Measurements from ENCODE around the gene ARID4B. TPM values are rescaled to one million over a fixed set of nuclear protein-coding genes. Genes with fewer than 3 reads are reported as not detected.
A peak's percentile ranks its signal among the peaks of the same experiment; 100 is the strongest.

ARID4B gene
- total and polyA plus RNA-seq, 7 experiments from 2014 or later: 60.8 to 124 (median 86.3) TPM

GRCh38 chr1:235158680-235159079 lies 169.3 kb downstream of the ARID4B start:
- H3K4me1 ChIP-seq (ENCODE audit: control insufficient read depth in 2 of 2, insufficient read depth in 2 of 2, low read length in 2 of 2): peaks cover 31 to 35% of the 10 kb centered on the region in 2 donors
- POLR2A ChIA-PET: interaction anchor here (0.6 to 5.5 kb wide), 4 partner anchors 12 to 781 kb away, joined by 3 to 23 read pairs (median 6); no protein-coding TSS in a partner anchor
- no peak overlapping the region for H3K27ac ChIP-seq (ENCODE audit: low read depth, low read length)
- H3K36me3 ChIP-seq (ENCODE audit: control insufficient read depth in 2 of 3, insufficient read depth in 3 of 3, low read length in 3 of 3): peaks cover 11 to 51% (median 18%) of the 10 kb centered on the region in 3 experiments
- DNase-seq: no peak
- Mint-ChIP-seq H3K36me3 (peaks cover 0 to 20% (median 16%) of the 10 kb centered on the region in 5 donors), H3K27ac (no peak overlapping the region), H3K4me3 (peak overlapping the region in 3 of 10 donors; percentile 36 to 64 (median 58)), H3K4me1 (peaks cover 9 to 41% (median 31%) of the 10 kb centered on the region in 7 donors), H3K9me3 (peaks cover 0 to 6% (median 0%) of the 10 kb centered on the region in 11 donors), H3K27me3 (no peaks in the 10 kb centered on the region)
- H3K4me3 ChIP-seq (ENCODE audit: low read length): no peak overlapping the region
- ATAC-seq: no peak
- intact Hi-C loops (cut with micrococcal nuclease): no loop called here
- no peaks in the 10 kb centered on the region for H3K9me3 ChIP-seq (ENCODE audit: control insufficient read depth in 2 of 3, low read length in 3 of 3)
- no peaks in the 10 kb centered on the region for H3K27me3 ChIP-seq (ENCODE audit: control insufficient read depth in 2 of 2, insufficient read depth in 2 of 2, low read length in 2 of 2)
- CTCF ChIA-PET: interaction anchor here (0.6 kb wide), 1 partner anchor 690 kb away, joined by 3 read pairs; no protein-coding TSS in a partner anchor

- H3K9me3 Mint-ChIP-seq: peaks cover 0 to 5% (median 0%) of the 10 kb centered on the region in 11 donors
- H3K9me3 ChIP-seq (ENCODE audit: control insufficient read depth in 2 of 3, low read length in 3 of 3): no peaks in the 10 kb centered on the region
- no peak overlapping the region for H3K4me3 Mint-ChIP-seq
- peaks cover 18 to 63% (median 19%) of the 10 kb centered on the region in 3 experiments for H3K36me3 ChIP-seq (ENCODE audit: control insufficient read depth in 2 of 3, insufficient read depth in 3 of 3, low read length in 3 of 3)
- no peak overlapping the region for H3K27ac ChIP-seq (ENCODE audit: low read depth, low read length)
- H3K4me1 Mint-ChIP-seq: peaks cover 13 to 54% (median 35%) of the 10 kb centered on the region in 7 donors
- ATAC-seq: no peak
- CTCF ChIA-PET: interaction anchor here (1.5 to 1.9 kb wide), 2 partner anchors 18 to 260 kb away, joined by 4 to 5 read pairs; no protein-coding TSS in a partner anchor
- no peak for DNase-seq
- H3K27me3 Mint-ChIP-seq: no peaks in the 10 kb centered on the region
- H3K27me3 ChIP-seq (ENCODE audit: control insufficient read depth in 2 of 2, insufficient read depth in 2 of 2, low read length in 2 of 2): no peaks in the 10 kb centered on the region
- H3K4me1 ChIP-seq (ENCODE audit: control insufficient read depth in 2 of 2, insufficient read depth in 2 of 2, low read length in 2 of 2): peaks cover 31 to 32% of the 10 kb centered on the region in 2 donors
- POLR2A ChIA-PET: interaction anchor here (1.2 to 5.5 kb wide), 3 partner anchors 11 to 50 kb away, joined by 3 to 23 read pairs (median 5); no protein-coding TSS in a partner anchor
- intact Hi-C loops (cut with micrococcal nuclease): no loop called here
- peaks cover 0 to 26% (median 19%) of the 10 kb centered on the region in 5 donors for H3K36me3 Mint-ChIP-seq
- H3K27ac Mint-ChIP-seq: no peak overlapping the region
- H3K4me3 ChIP-seq (ENCODE audit: low read length): no peak overlapping the region
Observed at GRCh38 chr1:235157150-235157549, 170.8 kb downstream of the ARID4B start.

- peaks cover 13 to 51% (median 32%) of the 10 kb centered on the region in 7 donors for H3K4me1 Mint-ChIP-seq
- Histone ChIP-seq H3K27me3 (ENCODE audit: control insufficient read depth in 2 of 2, insufficient read depth in 2 of 2, low read length in 2 of 2) (no peaks in the 10 kb centered on the region), H3K36me3 (ENCODE audit: control insufficient read depth in 2 of 3, insufficient read depth in 3 of 3, low read length in 3 of 3) (peaks cover 18 to 65% (median 19%) of the 10 kb centered on the region in 3 experiments), H3K9me3 (ENCODE audit: control insufficient read depth in 2 of 3, low read length in 3 of 3) (no peaks in the 10 kb centered on the region), H3K4me1 (ENCODE audit: control insufficient read depth in 2 of 2, insufficient read depth in 2 of 2, low read length in 2 of 2) (peaks cover 28% of the 10 kb centered on the region in 2 donors), H3K27ac (ENCODE audit: low read depth, low read length) (no peak overlapping the region), H3K4me3 (ENCODE audit: low read length) (no peak overlapping the region)
- ChIA-PET POLR2A (interaction anchor here (1.2 to 5.5 kb wide), 3 partner anchors 10 to 51 kb away, joined by 3 to 23 read pairs (median 5); no protein-coding TSS in a partner anchor), CTCF (interaction anchor here (1.5 to 1.9 kb wide), 2 partner anchors 18 to 260 kb away, joined by 4 to 5 read pairs; no protein-coding TSS in a partner anchor)
- ATAC-seq (no peak), DNase-seq (no peak)
- peaks cover 0 to 5% (median 0%) of the 10 kb centered on the region in 11 donors for H3K9me3 Mint-ChIP-seq
- H3K4me3 Mint-ChIP-seq: no peak overlapping the region
- peaks cover 0 to 26% (median 19%) of the 10 kb centered on the region in 5 donors for H3K36me3 Mint-ChIP-seq
- no peaks in the 10 kb centered on the region for H3K27me3 Mint-ChIP-seq
- H3K27ac Mint-ChIP-seq: no peak overlapping the region
- intact Hi-C loops (cut with micrococcal nuclease): no loop called here
Observed at GRCh38 chr1:235156740-235157139, 171.2 kb downstream of the ARID4B start.

- H3K9me3 ChIP-seq (ENCODE audit: control insufficient read depth in 2 of 3, low read length in 3 of 3): no peaks in the 10 kb centered on the region
- intact Hi-C loops (cut with micrococcal nuclease): no loop called here
- ATAC-seq: no peak
- no peaks in the 10 kb centered on the region for H3K27me3 ChIP-seq (ENCODE audit: control insufficient read depth in 2 of 2, insufficient read depth in 2 of 2, low read length in 2 of 2)
- Mint-ChIP-seq H3K27ac (no peak overlapping the region), H3K27me3 (no peaks in the 10 kb centered on the region), H3K9me3 (peaks cover 0 to 4% (median 0%) of the 10 kb centered on the region in 11 donors), H3K4me3 (peak overlapping the region in 1 of 10 donors; percentile 14), H3K4me1 (peaks cover 11 to 51% (median 31%) of the 10 kb centered on the region in 7 donors), H3K36me3 (peaks cover 2 to 29% (median 20%) of the 10 kb centered on the region in 5 donors)
- peaks cover 25 to 27% of the 10 kb centered on the region in 2 donors for H3K4me1 ChIP-seq (ENCODE audit: control insufficient read depth in 2 of 2, insufficient read depth in 2 of 2, low read length in 2 of 2)
- no peak for DNase-seq
- ChIA-PET POLR2A (interaction anchor here (0.6 to 5.5 kb wide), 3 partner anchors 10 to 553 kb away, joined by 5 to 23 read pairs (median 7); no protein-coding TSS in a partner anchor), CTCF (interaction anchor here (0.6 to 1.9 kb wide), 5 partner anchors 17 to 636 kb away, joined by 3 to 5 read pairs (median 4); no protein-coding TSS in a partner anchor)
- H3K27ac ChIP-seq (ENCODE audit: low read depth, low read length): no peak overlapping the region
- H3K4me3 ChIP-seq (ENCODE audit: low read length): no peak overlapping the region
- H3K36me3 ChIP-seq (ENCODE audit: control insufficient read depth in 2 of 3, insufficient read depth in 3 of 3, low read length in 3 of 3): peaks cover 20 to 70% (median 22%) of the 10 kb centered on the region in 3 experiments
Observed at GRCh38 chr1:235156265-235156664, 171.7 kb downstream of the ARID4B start.

- peaks cover 0 to 1% (median 0%) of the 10 kb centered on the region in 11 donors for H3K9me3 Mint-ChIP-seq
- Histone ChIP-seq H3K36me3 (ENCODE audit: control insufficient read depth in 2 of 3, insufficient read depth in 3 of 3, low read length in 3 of 3) (peaks cover 20 to 85% (median 23%) of the 10 kb centered on the region in 3 experiments), H3K27ac (ENCODE audit: low read depth, low read length) (no peak overlapping the region), H3K9me3 (ENCODE audit: control insufficient read depth in 2 of 3, low read length in 3 of 3) (no peaks in the 10 kb centered on the region), H3K4me3 (ENCODE audit: low read length) (no peak overlapping the region), H3K4me1 (ENCODE audit: control insufficient read depth in 2 of 2, insufficient read depth in 2 of 2, low read length in 2 of 2) (peaks cover 8 to 13% of the 10 kb centered on the region in 2 donors), H3K27me3 (ENCODE audit: control insufficient read depth in 2 of 2, insufficient read depth in 2 of 2, low read length in 2 of 2) (no peaks in the 10 kb centered on the region)
- H3K4me3 Mint-ChIP-seq: no peak overlapping the region
- ChIA-PET POLR2A (interaction anchor here (0.6 to 1.1 kb wide), 5 partner anchors 10 to 91 kb away, joined by 3 to 8 read pairs (median 4); no protein-coding TSS in a partner anchor), CTCF (interaction anchor here (0.6 to 0.7 kb wide), 2 partner anchors 46 to 580 kb away, joined by 3 to 4 read pairs; no protein-coding TSS in a partner anchor)
- ATAC-seq: no peak
- intact Hi-C loops (cut with micrococcal nuclease): no loop called here
- no peaks in the 10 kb centered on the region for H3K27me3 Mint-ChIP-seq
- peaks cover 7 to 50% (median 25%) of the 10 kb centered on the region in 5 donors for H3K36me3 Mint-ChIP-seq
- no peak for DNase-seq
- peaks cover 16 to 48% (median 30%) of the 10 kb centered on the region in 7 donors for H3K4me1 Mint-ChIP-seq
- peak overlapping the region in 1 of 9 donors; percentile 2 for H3K27ac Mint-ChIP-seq
Observed at GRCh38 chr1:235152235-235152634, 175.7 kb downstream of the ARID4B start.

GRCh38 chr1:235151033-235151432 lies 176.9 kb downstream of the ARID4B start:
- POLR2A ChIA-PET: interaction anchor here (1.1 to 1.3 kb wide), 2 partner anchors 10 to 11 kb away, joined by 3 to 8 read pairs; partner anchors contain the start of gene RBM34
- peak overlapping the region in 3 of 10 donors; percentile 5 to 32 (median 21) for H3K4me3 Mint-ChIP-seq

More at GRCh38 chr1:235151033-235151432, 176.9 kb downstream of the ARID4B start:
- CTCF ChIA-PET: no interaction called here
- peaks cover 7 to 50% (median 25%) of the 10 kb centered on the region in 5 donors for H3K36me3 Mint-ChIP-seq
- Histone ChIP-seq H3K4me3 (ENCODE audit: low read length) (no peak overlapping the region), H3K27me3 (ENCODE audit: control insufficient read depth in 2 of 2, insufficient read depth in 2 of 2, low read length in 2 of 2) (no peaks in the 10 kb centered on the region), H3K36me3 (ENCODE audit: control insufficient read depth in 2 of 3, insufficient read depth in 3 of 3, low read length in 3 of 3) (peaks cover 13 to 83% (median 23%) of the 10 kb centered on the region in 3 experiments), H3K4me1 (ENCODE audit: control insufficient read depth in 2 of 2, insufficient read depth in 2 of 2, low read length in 2 of 2) (peaks cover 1 to 2% of the 10 kb centered on the region in 2 donors), H3K9me3 (ENCODE audit: control insufficient read depth in 2 of 3, low read length in 3 of 3) (no peaks in the 10 kb centered on the region), H3K27ac (ENCODE audit: low read depth, low read length) (no peak overlapping the region)
- H3K4me1 Mint-ChIP-seq: peaks cover 16 to 51% (median 34%) of the 10 kb centered on the region in 7 donors
- no peaks in the 10 kb centered on the region for H3K27me3 Mint-ChIP-seq
- H3K27ac Mint-ChIP-seq: peak overlapping the region in 6 of 9 donors; percentile 2 to 59 (median 20)
- intact Hi-C loops (cut with micrococcal nuclease): no loop called here
- DNase-seq (no peak), ATAC-seq (no peak)
- H3K9me3 Mint-ChIP-seq: peaks cover 0 to 1% (median 0%) of the 10 kb centered on the region in 11 donors

Data from naive thymus-derived CD4-positive, alpha-beta T cell (primary cell).